Endothelial cell of umbilical vein (primary cell): ENCODE data around the gene PLCH1. TPM values are rescaled to one million over a fixed set of nuclear protein-coding genes. Genes with fewer than 3 reads are reported as not detected.

Experiments used
- BruUV-seq: library from RNA; stranded (reverse); fragments of 400-500 nt; replicated peaks from 2 replicates; lab custom pipeline; 2021; lab: Mats Ljungman, UMichigan
- CTCF ChIA-PET: fragments of 300-600, 350-600 bp; sonication (Branson Sonifier 250); formaldehyde crosslinking; loops from one replicate; lab custom pipeline; 2021; ENCODE audit warnings: antibody characterized with exemption, inconsistent platforms; lab: Charles Lee
- POLR2A ChIA-PET: fragments of 300-600, 350-600 bp; sonication (Branson Sonifier 250); formaldehyde crosslinking; loops from one replicate; lab custom pipeline; 2021; ENCODE audit warnings: antibody characterized with exemption, inconsistent platforms; lab: Charles Lee
- DNase-seq: peaks from one replicate; pipeline ENCODE4 v3.0.0-alpha.2; 2011; ENCODE audit warnings: low read depth, low spot score
- FAIRE-seq: peaks from 2 replicates; lab custom pipeline; 2011; peaks lifted over from hg19 to GRCh38; lab: Jason Lieb, UNC
- H2AFZ ChIP-seq: 2 replicates; pipeline ENCODE4 v1.6.0; 2012; ENCODE audit warnings: low read depth, low read length, control low read depth, inconsistent platforms
- H3K27ac ChIP-seq: 2 replicates; pipeline ENCODE4 v1.5.1; 2011; ENCODE audit warnings: low read depth, mild to moderate bottlenecking, control low read depth, low read length, moderate library complexity; ENCODE audit not compliant: insufficient read depth
- H3K27me3 ChIP-seq, 2 experiments: 2 replicates each; pipeline versions ENCODE4 v1.6.0 to v1.6.1; 2011; ENCODE audit warnings: low read length in 2 of 2, mixed read lengths in 1 of 2; ENCODE audit not compliant: control insufficient read depth in 2 of 2, insufficient read depth in 2 of 2
- H3K36me3 ChIP-seq, 2 experiments: 2 replicates in 1 of 2; 3 replicates in 1 of 2; pipeline ENCODE4 v1.5.1; 2011; ENCODE audit warnings: low read length in 2 of 2, mild to moderate bottlenecking in 1 of 2, moderate library complexity in 1 of 2; ENCODE audit not compliant: control insufficient read depth in 2 of 2, insufficient read depth in 2 of 2; ENCODE audit errors: extremely low read depth in 1 of 2
- H3K4me1 ChIP-seq: 3 replicates; pipeline ENCODE4 v1.5.1; 2011; ENCODE audit warnings: mild to moderate bottlenecking, low read length; ENCODE audit not compliant: control insufficient read depth, insufficient read depth; ENCODE audit errors: extremely low read depth
- H3K4me2 ChIP-seq: 2 replicates; pipeline ENCODE4 v1.6.1; 2011; ENCODE audit warnings: low read length, control low read depth, mixed read lengths; ENCODE audit not compliant: insufficient read depth
- H3K4me3 ChIP-seq, 3 experiments: fragments of 200-600 bp in 1 of 3; sonication (generic), shearing (Covaris generic) in 1 of 3; replicated peaks in 1 of 3; 2 replicates each; pipeline ENCODE4 v1.5.1; 2011 to 2016; ENCODE audit warnings: control low read depth in 3 of 3, low read length in 3 of 3, mild to moderate bottlenecking in 2 of 3, inconsistent platforms in 1 of 3, low read depth in 1 of 3, moderate library complexity in 1 of 3; ENCODE audit not compliant: insufficient read depth in 1 of 3
- H3K79me2 ChIP-seq: 2 replicates; pipeline ENCODE4 v1.6.0; 2012; ENCODE audit warnings: low read length, inconsistent platforms; ENCODE audit not compliant: control insufficient read depth, insufficient read depth
- H3K9ac ChIP-seq: replicated peaks from 2 replicates; pipeline ENCODE3; 2011; ENCODE audit warnings: low read length, control low read depth; ENCODE audit not compliant: insufficient read depth; ENCODE audit errors: extremely low read depth
- H3K9me1 ChIP-seq: replicated peaks from 3 replicates; pipeline ENCODE4 v1.6.0; 2011; ENCODE audit warnings: mild to moderate bottlenecking, low read length; ENCODE audit not compliant: control insufficient read depth, insufficient read depth; ENCODE audit errors: extremely low read depth
- H3K9me3 ChIP-seq: replicated peaks from 2 replicates; pipeline ENCODE4 v1.5.1; 2012; ENCODE audit warnings: low read length, inconsistent platforms; ENCODE audit not compliant: control insufficient read depth, insufficient read depth
- H4K20me1 ChIP-seq: replicated peaks from 2 replicates; pipeline ENCODE3; 2011; ENCODE audit warnings: mild to moderate bottlenecking, low read length; ENCODE audit not compliant: control insufficient read depth, insufficient read depth; ENCODE audit errors: extremely low read depth
- FOS ChIP-seq: IDR thresholded peaks from 2 replicates; pipeline ENCODE4 v1.6.1; 2011; ENCODE audit warnings: mild to moderate bottlenecking, low read length, moderate library complexity, borderline replicate concordance; ENCODE audit not compliant: insufficient read depth
- GATA2 ChIP-seq: IDR thresholded peaks from 2 replicates; pipeline ENCODE4 v1.7.0; 2011; ENCODE audit warnings: low read depth, mild to moderate bottlenecking, moderate library complexity, mixed read lengths, low read length; ENCODE audit not compliant: insufficient read length, insufficient read depth
- JUN ChIP-seq: IDR thresholded peaks from 2 replicates; pipeline ENCODE4 v1.6.1; 2011; ENCODE audit warnings: borderline replicate concordance, low read depth; ENCODE audit not compliant: insufficient read length, insufficient read depth
- MYC ChIP-seq: IDR thresholded peaks from one replicate; pipeline ENCODE4 v1.6.1; 2011; ENCODE audit warnings: mild to moderate bottlenecking, low read depth, low read length
- POLR2A ChIP-seq: IDR thresholded peaks from 2 replicates; pipeline ENCODE4 v1.6.1; 2012; ENCODE audit warnings: low read depth, mild to moderate bottlenecking, control low read depth, low read length
- POLR2AphosphoS5 ChIP-seq: IDR thresholded peaks from 2 replicates; pipeline ENCODE4 v1.6.1; 2012; ENCODE audit warnings: low read depth, mild to moderate bottlenecking, control low read depth, low read length, moderate library complexity; ENCODE audit not compliant: insufficient read depth
- dilution Hi-C: fragments of 300-500 bp; cut with MboI; formaldehyde crosslinking; loops from one replicate; pipeline ENCODE4 v1.15.0; 2019; ENCODE audit warnings: low sequenced_read_pairs; ENCODE audit not compliant: extremely low pct_ligation_motif_present
- intact Hi-C: fragments of 100-400 bp; cut with micrococcal nuclease; formaldehyde crosslinking; loops from one replicate; pipeline ENCODE4 v1.10.0; 2022
- polyA plus RNA-seq, 4 experiments: library from polyadenylated mRNA; depleted of rRNA in 3 of 4; stranded (reverse) in 3 of 4; unstranded in 1 of 4; fragments of >200 nt; gene quantifications; 2 replicates each; pipeline versions ENCODE4 v1.2.1 to v1.2.3, GENCODE V29; 2011 to 2012; ENCODE audit warnings: missing spikeins in 1 of 4
- total RNA-seq: library from RNA; stranded (reverse); gene quantifications from 2 replicates; pipeline ENCODE4 v1.2.3, GENCODE V29; 2021
- TF ChIP-seq, protein P1 (sequence below), 2 donors: IDR thresholded peaks; 1 replicate in 1 of 2; 2 replicates in 1 of 2; pipeline ENCODE4 v1.5.1; 2011; ENCODE audit warnings: low read length in 2 of 2, mild to moderate bottlenecking in 2 of 2, moderate library complexity in 2 of 2, control low read depth in 1 of 2, inconsistent platforms in 1 of 2, low read depth in 1 of 2; ENCODE audit not compliant: insufficient read depth in 1 of 2; ENCODE audit errors: extremely low read depth in 1 of 2
- TF ChIP-seq, protein P2 (sequence below): IDR thresholded peaks from 2 replicates; pipeline ENCODE4 v1.6.1; 2011; ENCODE audit not compliant: insufficient read depth, insufficient read length

PLCH1 gene
- total and polyA plus RNA-seq, 2 donors (not counting 3 experiments of a cell fraction or from before 2014, with no cell fraction given): 0.03 TPM; not detected in 1

GRCh38 chr3:155465664-155466063 is 279.2 kb downstream of the PLCH1 start:
- POLR2A ChIA-PET: no interaction called here
- H3K9me1 ChIP-seq: no peaks in the 10 kb centered on the region
- H3K4me2 ChIP-seq: no peak overlapping the region
- no peak overlapping the region for H2AFZ ChIP-seq
- TF ChIP-seq FOS (no peak), POLR2A (no peak), GATA2 (no peak), POLR2AphosphoS5 (no peak), MYC (no peak), JUN (no peak)
- TF ChIP-seq, protein P1, sequence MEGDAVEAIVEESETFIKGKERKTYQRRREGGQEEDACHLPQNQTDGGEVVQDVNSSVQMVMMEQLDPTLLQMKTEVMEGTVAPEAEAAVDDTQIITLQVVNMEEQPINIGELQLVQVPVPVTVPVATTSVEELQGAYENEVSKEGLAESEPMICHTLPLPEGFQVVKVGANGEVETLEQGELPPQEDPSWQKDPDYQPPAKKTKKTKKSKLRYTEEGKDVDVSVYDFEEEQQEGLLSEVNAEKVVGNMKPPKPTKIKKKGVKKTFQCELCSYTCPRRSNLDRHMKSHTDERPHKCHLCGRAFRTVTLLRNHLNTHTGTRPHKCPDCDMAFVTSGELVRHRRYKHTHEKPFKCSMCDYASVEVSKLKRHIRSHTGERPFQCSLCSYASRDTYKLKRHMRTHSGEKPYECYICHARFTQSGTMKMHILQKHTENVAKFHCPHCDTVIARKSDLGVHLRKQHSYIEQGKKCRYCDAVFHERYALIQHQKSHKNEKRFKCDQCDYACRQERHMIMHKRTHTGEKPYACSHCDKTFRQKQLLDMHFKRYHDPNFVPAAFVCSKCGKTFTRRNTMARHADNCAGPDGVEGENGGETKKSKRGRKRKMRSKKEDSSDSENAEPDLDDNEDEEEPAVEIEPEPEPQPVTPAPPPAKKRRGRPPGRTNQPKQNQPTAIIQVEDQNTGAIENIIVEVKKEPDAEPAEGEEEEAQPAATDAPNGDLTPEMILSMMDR (IDR thresholded peaks at IDR 0.05; ENCODE audit: extremely low read depth in 1 of 2, insufficient read depth in 1 of 2, low read depth in 1 of 2, low read length in 2 of 2): no peak
- TF ChIP-seq, protein P2, sequence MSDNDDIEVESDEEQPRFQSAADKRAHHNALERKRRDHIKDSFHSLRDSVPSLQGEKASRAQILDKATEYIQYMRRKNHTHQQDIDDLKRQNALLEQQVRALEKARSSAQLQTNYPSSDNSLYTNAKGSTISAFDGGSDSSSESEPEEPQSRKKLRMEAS: no peak
- H3K9me3 ChIP-seq: no peaks in the 10 kb centered on the region
- no peaks in the 10 kb centered on the region for H3K79me2 ChIP-seq
- DNase-seq: no peak
- no peak overlapping the region for H3K9ac ChIP-seq
- intact Hi-C loops (no loop called here), dilution Hi-C loops (no loop called here)
- no peak for FAIRE-seq
- no peaks in the 10 kb centered on the region for H3K36me3 ChIP-seq
- CTCF ChIA-PET: no interaction called here
- no peaks in the 10 kb centered on the region for H4K20me1 ChIP-seq
- no peaks in the 10 kb centered on the region for H3K4me1 ChIP-seq
- H3K27me3 ChIP-seq: no peaks in the 10 kb centered on the region
- no peak overlapping the region for H3K27ac ChIP-seq
- no peak overlapping the region for H3K4me3 ChIP-seq
- BruUV-seq: no TSS peak
